Upper lobe of left lung (tissue), 6 donors: ENCODE measurements around the gene BET1. TPM values are rescaled to one million over a fixed set of nuclear protein-coding genes. Genes with fewer than 3 reads are reported as not detected.

Source experiments
- ATAC-seq, 2 donors: fragments of 200-7000 bp; cut with Tn5 transposase; one replicate each; pipeline ENCODE4 v1.9.1; 2022; ENCODE audit warnings: mild to moderate bottlenecking in 2 of 2, moderate library complexity in 2 of 2; ENCODE audit not compliant: low FRiP score in 2 of 2
- DNase-seq, 2 donors: peaks; one replicate each; pipeline ENCODE4 v3.0.0-alpha.2; 2019 to 2020
- H3K27ac ChIP-seq, 4 donors: fragments of 200-600 bp; sonication (generic); one replicate each; pipeline ENCODE4 v1.5.1; 2016 to 2019
- H3K27me3 ChIP-seq, 4 donors: fragments of 200-600 bp; sonication (generic); one replicate each; pipeline ENCODE4 v1.5.1; 2017 to 2019
- H3K36me3 ChIP-seq, 4 donors: fragments of 200-600 bp; sonication (generic); one replicate each; pipeline ENCODE4 v1.5.1; 2016 to 2019
- H3K4me1 ChIP-seq, 4 donors: fragments of 200-600 bp; sonication (generic); one replicate each; pipeline ENCODE4 v1.5.1; 2018 to 2019
- H3K4me3 ChIP-seq, 4 donors: fragments of 200-600 bp; sonication (generic); one replicate each; pipeline ENCODE4 v1.5.1; 2017 to 2019; ENCODE audit warnings: mild to moderate bottlenecking in 2 of 4, moderate library complexity in 1 of 4
- H3K9me3 ChIP-seq, 4 donors: fragments of 200-600 bp; sonication (generic); one replicate each; pipeline ENCODE4 v1.5.1; 2018 to 2019
- EP300 ChIP-seq, 4 donors: sonication (generic); formaldehyde crosslinking; IDR thresholded peaks; one replicate each; pipeline ENCODE4 v1.5.1; 2017; ENCODE audit warnings: antibody characterized with exemption in 4 of 4, control low read depth in 2 of 4
- POLR2A ChIP-seq, 4 donors: fragments of 450-650 bp; IDR thresholded peaks; one replicate each; pipeline ENCODE4 v1.5.1; 2016 to 2017; ENCODE audit warnings: antibody characterized with exemption in 4 of 4, mild to moderate bottlenecking in 2 of 4
- POLR2AphosphoS5 ChIP-seq, 2 donors: sonication (generic); formaldehyde crosslinking; IDR thresholded peaks; one replicate each; pipeline ENCODE4 v1.5.1; 2017; ENCODE audit warnings: antibody characterized with exemption in 2 of 2
- WGBS, 2 donors: methylation state at CpG; one replicate each; pipeline ENCODE4 v1.1.5; 2017 to 2018; 5-methylcytosine and 5-hydroxymethylcytosine counted together
- total RNA-seq, 6 donors: library from RNA; depleted of rRNA in 4 of 6; stranded (reverse); fragments of >200 nt in 4 of 6; gene quantifications; one replicate each; pipeline versions ENCODE4 v1.1.0 to v1.2.1, GENCODE V29; 2016 to 2021
- TF ChIP-seq, protein P1 (sequence below), 6 experiments: fragments of 450-650 bp in 4 of 6; fragments of 200-600 bp in 2 of 6; sonication (generic) in 2 of 6; IDR thresholded peaks; one replicate each; pipeline ENCODE4 v1.5.1; 2016 to 2019; ENCODE audit warnings: antibody characterized with exemption in 6 of 6
- donor health status: DM: no; HTN: no; CAD: no; lungs with moderate emphysema.
- donor health status: DM: no; HTN: yes; CAD: no; lungs with severe emphysema.

BET1 gene
- total RNA-seq, 6 donors from 2014 or later = 11.7 to 39.2 (median 21.1) TPM

- no peak for DNase-seq
- Histone ChIP-seq H3K27me3 (no peaks in the 10 kb centered on the region), H3K36me3 (no peaks in the 10 kb centered on the region), H3K4me3 (no peak overlapping the region), H3K4me1 (no peaks in the 10 kb centered on the region), H3K27ac (no peak overlapping the region), H3K9me3 (no peaks in the 10 kb centered on the region)
- no peak for ATAC-seq
- WGBS, 2 donors = 50 to 54% methylated on average over 3 of the region's 3 CpGs
- TF ChIP-seq POLR2AphosphoS5 (IDR thresholded peaks at IDR 0.05) (no peak), EP300 (IDR thresholded peaks at IDR 0.05) (no peak), POLR2A (IDR thresholded peaks at IDR 0.05) (no peak)
- TF ChIP-seq, protein P1, sequence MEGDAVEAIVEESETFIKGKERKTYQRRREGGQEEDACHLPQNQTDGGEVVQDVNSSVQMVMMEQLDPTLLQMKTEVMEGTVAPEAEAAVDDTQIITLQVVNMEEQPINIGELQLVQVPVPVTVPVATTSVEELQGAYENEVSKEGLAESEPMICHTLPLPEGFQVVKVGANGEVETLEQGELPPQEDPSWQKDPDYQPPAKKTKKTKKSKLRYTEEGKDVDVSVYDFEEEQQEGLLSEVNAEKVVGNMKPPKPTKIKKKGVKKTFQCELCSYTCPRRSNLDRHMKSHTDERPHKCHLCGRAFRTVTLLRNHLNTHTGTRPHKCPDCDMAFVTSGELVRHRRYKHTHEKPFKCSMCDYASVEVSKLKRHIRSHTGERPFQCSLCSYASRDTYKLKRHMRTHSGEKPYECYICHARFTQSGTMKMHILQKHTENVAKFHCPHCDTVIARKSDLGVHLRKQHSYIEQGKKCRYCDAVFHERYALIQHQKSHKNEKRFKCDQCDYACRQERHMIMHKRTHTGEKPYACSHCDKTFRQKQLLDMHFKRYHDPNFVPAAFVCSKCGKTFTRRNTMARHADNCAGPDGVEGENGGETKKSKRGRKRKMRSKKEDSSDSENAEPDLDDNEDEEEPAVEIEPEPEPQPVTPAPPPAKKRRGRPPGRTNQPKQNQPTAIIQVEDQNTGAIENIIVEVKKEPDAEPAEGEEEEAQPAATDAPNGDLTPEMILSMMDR (IDR thresholded peaks at IDR 0.05) = no peak
Measured at GRCh38 chr7:94022550-94022949, 18.4 kb upstream of the BET1 start.

GRCh38 chr7:94016786-94017185 is 12.6 kb upstream of the BET1 start:
- H3K4me3 ChIP-seq = no peak overlapping the region
- H3K9me3 ChIP-seq = no peaks in the 10 kb centered on the region
- H3K36me3 ChIP-seq = no peaks in the 10 kb centered on the region
- no peaks in the 10 kb centered on the region for H3K4me1 ChIP-seq
- ATAC-seq = no peak
- TF ChIP-seq EP300 (IDR thresholded peaks at IDR 0.05) (no peak), POLR2AphosphoS5 (IDR thresholded peaks at IDR 0.05) (no peak), POLR2A (IDR thresholded peaks at IDR 0.05) (no peak)
- TF ChIP-seq, protein P1 (IDR thresholded peaks at IDR 0.05) = no peak
- no peak overlapping the region for H3K27ac ChIP-seq
- no peaks in the 10 kb centered on the region for H3K27me3 ChIP-seq
- 73 to 75% methylated on average over 1 of the region's 1 CpG for WGBS, 2 donors
- no peak for DNase-seq

GRCh38 chr7:94015538-94015937 is 11.4 kb upstream of the BET1 start:
- Histone ChIP-seq H3K9me3 (no peaks in the 10 kb centered on the region), H3K36me3 (no peaks in the 10 kb centered on the region), H3K4me3 (no peak overlapping the region), H3K27ac (no peak overlapping the region), H3K27me3 (no peaks in the 10 kb centered on the region), H3K4me1 (no peaks in the 10 kb centered on the region)
- DNase-seq (no peak), ATAC-seq (no peak)
- TF ChIP-seq EP300 (IDR thresholded peaks at IDR 0.05) (no peak), POLR2A (IDR thresholded peaks at IDR 0.05) (no peak), POLR2AphosphoS5 (IDR thresholded peaks at IDR 0.05) (no peak)
- TF ChIP-seq, protein P1 (IDR thresholded peaks at IDR 0.05) = no peak

DNA sequence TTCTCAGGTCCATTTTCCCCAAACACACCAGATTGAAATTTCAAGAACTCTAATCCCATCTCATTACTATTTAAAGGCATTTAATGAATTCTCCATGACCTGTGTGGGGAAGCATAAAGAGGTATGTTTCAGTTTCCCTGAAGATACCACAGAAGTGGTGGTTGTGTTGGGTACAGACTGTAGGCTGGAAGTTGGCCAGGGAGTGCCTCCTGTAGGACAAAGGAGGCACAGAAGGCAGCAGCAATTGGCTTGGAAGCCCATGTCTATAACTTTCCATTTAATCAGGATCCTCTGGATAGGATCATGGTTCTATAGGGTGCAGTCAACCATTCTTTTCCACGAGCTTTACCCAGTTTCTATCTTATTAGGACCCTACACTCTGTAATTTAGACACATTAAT is 8.6 kb upstream of the BET1 start:
- Histone ChIP-seq H3K27ac (no peak overlapping the region), H3K9me3 (no peaks in the 10 kb centered on the region), H3K27me3 (no peaks in the 10 kb centered on the region), H3K36me3 (no peaks in the 10 kb centered on the region), H3K4me3 (no peak overlapping the region), H3K4me1 (no peaks in the 10 kb centered on the region)
- ATAC-seq (no peak), DNase-seq (no peak)
- no peak for TF ChIP-seq EP300 (IDR thresholded peaks at IDR 0.05)
- TF ChIP-seq, protein P1 (IDR thresholded peaks at IDR 0.05) = no peak
- no peak for TF ChIP-seq POLR2AphosphoS5 (IDR thresholded peaks at IDR 0.05)
- TF ChIP-seq POLR2A (IDR thresholded peaks at IDR 0.05) = no peak
- 76 to 90% methylated on average over 1 of the region's 1 CpG for WGBS, 2 donors

GRCh38 chr7:94011714-94012353 is 7.7 kb upstream of the BET1 start:
- Histone ChIP-seq H3K27ac (no peak overlapping the region), H3K4me3 (no peak overlapping the region), H3K4me1 (no peaks in the 10 kb centered on the region), H3K36me3 (no peaks in the 10 kb centered on the region), H3K27me3 (no peaks in the 10 kb centered on the region), H3K9me3 (no peaks in the 10 kb centered on the region)
- DNase-seq (peak in 1 of 2 donors; percentile 79), ATAC-seq (no peak)
- 96 to 98% methylated on average over 20 to 30 of the region's 35 CpGs for WGBS, 2 donors
- TF ChIP-seq POLR2AphosphoS5 (IDR thresholded peaks at IDR 0.05) (no peak), POLR2A (IDR thresholded peaks at IDR 0.05) (no peak), EP300 (IDR thresholded peaks at IDR 0.05) (no peak)
- TF ChIP-seq, protein P1 (IDR thresholded peaks at IDR 0.05) = no peak
